HG03039 (cell line): Measurements from ENCODE around the gene AKAP8L.

ENCODE experiments used
- ATAC-seq: cut with Tn5 transposase; IDR thresholded peaks from one replicate; pipeline ENCODE4 v1.9.1; 2021; ENCODE audit warnings: mild to moderate bottlenecking, moderate library complexity; ENCODE audit not compliant: unreplicated experiment

AKAP8L gene

GRCh38 chr19:15436012-15436825 lies 17.4 kb upstream of the AKAP8L start:
- ATAC-seq = no peak

- ATAC-seq = no peak
These were observed 14.8 kb upstream of the AKAP8L start for GRCh38 chr19:15433519-15434069.

- ATAC-seq = peak; percentile 65
These were observed 14.1 kb upstream of the AKAP8L start for GRCh38 chr19:15432629-15433518.

GRCh38 chr19:15432018-15432494 lies 13.3 kb upstream of the AKAP8L start:
- ATAC-seq = peak; percentile 8

- no peak for ATAC-seq
These were observed 12.7 kb upstream of the AKAP8L start for GRCh38 chr19:15431396-15432017.

- ATAC-seq = no peak
These were observed 11.8 kb upstream of the AKAP8L start for GRCh38 chr19:15430526-15431120.

GRCh38 chr19:15429825-15430467 lies 11.2 kb upstream of the AKAP8L start:
- no peak for ATAC-seq

- no peak for ATAC-seq
These were observed 10.4 kb upstream of the AKAP8L start for GRCh38 chr19:15428956-15429824.

GRCh38 chr19:15427991-15428471 lies 9.2 kb upstream of the AKAP8L start:
- ATAC-seq = no peak

GRCh38 chr19:15427350-15427700 lies 8.5 kb upstream of the AKAP8L start:
- no peak for ATAC-seq

GRCh38 chr19:15426485-15427349 lies 7.9 kb upstream of the AKAP8L start:
- no peak for ATAC-seq

- no peak for ATAC-seq
These were observed 6.6 kb upstream of the AKAP8L start for GRCh38 chr19:15425321-15425950.

GRCh38 chr19:15424692-15425272 lies 6.0 kb upstream of the AKAP8L start:
- ATAC-seq = no peak

GRCh38 chr19:15424121-15424520 lies 5.3 kb upstream of the AKAP8L start:
- ATAC-seq = no peak

- ATAC-seq = no peak
These were observed 4.3 kb upstream of the AKAP8L start for GRCh38 chr19:15423130-15423529.

GRCh38 chr19:15422296-15423075 lies 3.7 kb upstream of the AKAP8L start:
- ATAC-seq = no peak
